H1 (cell line): Measurements from ENCODE around the gene ABLIM1. TPM values are rescaled to one million over a fixed set of nuclear protein-coding genes. Genes with fewer than 3 reads are reported as not detected.

Experiments used
- ATF2 ChIP-seq: IDR thresholded peaks from 2 replicates; pipeline ENCODE4 v1.6.1; 2012; ENCODE audit warnings: low read length, inconsistent platforms
- CTCF ChIP-seq, 3 experiments: IDR thresholded peaks; 1 replicate in 2 of 3; 2 replicates in 1 of 3; pipeline versions ENCODE4 v1.5.1 to v1.6.1; 2011; ENCODE audit warnings: low read length in 3 of 3, mild to moderate bottlenecking in 3 of 3, inconsistent platforms in 2 of 3, low read depth in 1 of 3, moderate library complexity in 1 of 3; ENCODE audit not compliant: insufficient read depth in 1 of 3; ENCODE audit errors: control extremely low read depth in 1 of 3
- EP300 ChIP-seq, 2 experiments: IDR thresholded peaks; 1 replicate in 1 of 2; 2 replicates in 1 of 2; pipeline ENCODE4 v1.6.1; 2011 to 2012; ENCODE audit warnings: low read depth in 2 of 2, low read length in 2 of 2, mild to moderate bottlenecking in 2 of 2, borderline replicate concordance in 1 of 2, inconsistent platforms in 1 of 2, moderate library complexity in 1 of 2
- EZH2 ChIP-seq: fragments of 200-600 bp; sonication (generic); IDR thresholded peaks from 2 replicates; pipeline ENCODE4 v1.7.1; 2012; ENCODE audit warnings: low read depth, mild to moderate bottlenecking, moderate library complexity, low read length, inconsistent platforms; ENCODE audit not compliant: severe bottlenecking
- HDAC6 ChIP-seq: IDR thresholded peaks from one replicate; pipeline ENCODE4 v1.7.1; 2012; ENCODE audit warnings: low read depth, mild to moderate bottlenecking, inconsistent platforms, low read length, moderate library complexity
- TAF7 ChIP-seq: optimal IDR thresholded peaks from 2 replicates; pipeline ENCODE3; 2011; ENCODE audit warnings: low read depth, mild to moderate bottlenecking, inconsistent platforms, low read length, moderate library complexity, borderline replicate concordance
- TCF12 ChIP-seq: IDR thresholded peaks from 2 replicates; pipeline ENCODE4 v1.6.1; 2011; ENCODE audit warnings: low read depth, mild to moderate bottlenecking, low read length
- polyA plus RNA-seq, 7 experiments: library from polyadenylated mRNA; depleted of rRNA in 3 of 7; stranded (reverse) in 5 of 7; unstranded in 2 of 7; fragments of >200 nt in 5 of 7; fragments of 200-250 nt in 2 of 7; gene quantifications; 1 replicate in 5 of 7; 2 replicates in 1 of 7; 4 replicates in 1 of 7; pipeline versions ENCODE4 v1.2.1 to v1.2.3, GENCODE V29; 2011 to 2013; ENCODE audit warnings: missing spikeins in 2 of 7, mixed read lengths in 2 of 7
- total RNA-seq: library from RNA; stranded (reverse); fragmentation: NEBNext Ultra II Directional; extraction: Animal tissue kit (Norgen Biotek cat#: 25700); gene quantifications from 2 replicates; pipeline ENCODE4 v1.2.1, GENCODE V29; 2021

ABLIM1 gene
- total and polyA plus RNA-seq, 2 of the 8 experiments (the other 6 are each of a cell fraction or from before 2014, with no cell fraction given) = 51.2 to 51.7 TPM

GRCh38 chr10:114420811-114421485 lies 237.1 kb downstream of the ABLIM1 start (continued):
- TF ChIP-seq HDAC6 = no peak
- TF ChIP-seq ATF2 = no peak
- no peak for TF ChIP-seq TAF7
- TF ChIP-seq CTCF (IDR thresholded peaks at IDR 0.05; ENCODE audit: control extremely low read depth in 1 of 3, insufficient read depth in 1 of 3, low read depth in 1 of 3, low read length in 3 of 3) = no peak
- TF ChIP-seq EZH2 = no peak
- no peak for TF ChIP-seq TCF12
- no peak for TF ChIP-seq EP300 (IDR thresholded peaks at IDR 0.05; ENCODE audit: borderline replicate concordance in 1 of 2, low read depth in 2 of 2, low read length in 2 of 2)
